Glutamatergic neuron (in vitro differentiated cells): ENCODE measurements around the gene GSN. TPM values are rescaled to one million over a fixed set of nuclear protein-coding genes. Genes with fewer than 3 reads are reported as not detected.

Experiments used
- DNase-seq: peaks from one replicate; pipeline ENCODE4 v3.0.0; 2022
- H3K27ac Mint-ChIP-seq: one replicate; pipeline ENCODE4 v1.8.0; 2020; ENCODE audit warnings: mild to moderate bottlenecking, mixed read lengths, inconsistent platforms; ENCODE audit not compliant: unreplicated experiment
- H3K27me3 Mint-ChIP-seq: one replicate; pipeline ENCODE4 v1.8.0; 2020; ENCODE audit warnings: mild to moderate bottlenecking, moderate library complexity, mixed read lengths, inconsistent platforms; ENCODE audit not compliant: unreplicated experiment
- H3K36me3 Mint-ChIP-seq: one replicate; pipeline ENCODE4 v1.8.0; 2020; ENCODE audit warnings: mild to moderate bottlenecking, mixed read lengths, inconsistent platforms; ENCODE audit not compliant: unreplicated experiment
- H3K4me1 Mint-ChIP-seq: one replicate; pipeline ENCODE4 v1.8.0; 2020; ENCODE audit warnings: mild to moderate bottlenecking, low read depth, mixed read lengths, inconsistent platforms; ENCODE audit not compliant: unreplicated experiment
- H3K4me3 Mint-ChIP-seq: one replicate; pipeline ENCODE4 v1.8.0; 2020; ENCODE audit warnings: mild to moderate bottlenecking, mixed read lengths, inconsistent platforms; ENCODE audit not compliant: unreplicated experiment
- H3K9me3 Mint-ChIP-seq: one replicate; pipeline ENCODE4 v1.8.0; 2020; ENCODE audit warnings: mild to moderate bottlenecking, moderate library complexity, mixed read lengths, inconsistent platforms; ENCODE audit not compliant: unreplicated experiment
- total RNA-seq: library from RNA; stranded (reverse); fragmentation: NEBNext Ultra II Directional; extraction: Animal tissue kit (Norgen Biotek cat#: 25700); gene quantifications from one replicate; pipeline ENCODE4 v1.2.1, GENCODE V29; 2021; ENCODE audit not compliant: unreplicated experiment
- TF ChIP-seq, protein P1 (sequence below): fragments of 200-600 bp; sonication (generic); IDR thresholded peaks from one replicate; pipeline ENCODE4 v1.5.0; 2021; ENCODE audit not compliant: partially characterized antibody, unreplicated experiment

GSN gene
- total RNA-seq, 1 donor from 2014 or later: 11.6 TPM

DNA sequence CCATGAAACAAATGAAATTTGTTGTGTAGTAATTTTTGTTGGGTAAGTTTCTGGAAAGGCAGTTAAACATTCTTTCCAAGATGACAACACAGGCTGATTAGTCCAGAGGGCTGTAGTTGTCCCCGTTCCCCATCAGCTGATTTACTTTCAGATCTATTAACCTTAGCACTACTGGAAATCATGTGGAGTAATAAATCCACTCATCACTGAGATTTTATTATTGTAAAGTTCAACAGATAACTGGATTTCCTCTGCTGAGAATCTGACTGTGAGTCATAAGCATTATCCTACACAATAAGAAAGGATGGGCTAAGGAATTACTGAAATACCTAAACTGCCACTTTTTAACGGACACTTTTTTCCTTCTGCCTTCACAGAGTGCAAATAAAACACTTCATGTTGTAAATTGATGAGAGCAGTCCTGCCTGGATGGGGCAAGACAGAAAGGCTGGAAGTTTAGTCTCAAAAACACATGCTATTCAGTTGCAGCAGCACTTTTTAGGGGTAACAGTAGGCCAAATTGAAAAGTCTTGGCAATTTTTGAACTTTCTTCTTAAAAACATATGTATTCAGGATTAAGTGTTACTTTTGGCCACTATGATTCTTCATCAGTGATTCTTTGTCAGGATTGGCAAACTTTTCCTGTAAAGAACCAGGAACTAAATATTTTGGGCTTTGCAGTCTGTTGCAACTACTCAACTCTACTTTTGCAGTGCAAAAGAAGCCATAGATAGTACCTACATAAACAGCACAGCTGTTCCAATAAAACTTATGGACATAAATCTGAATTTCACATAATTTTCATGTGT is 95.1 kb downstream of the GSN start:
- no peaks in the 10 kb centered on the region for H3K36me3 Mint-ChIP-seq
- no peaks in the 10 kb centered on the region for H3K4me1 Mint-ChIP-seq
- no peaks in the 10 kb centered on the region for H3K27me3 Mint-ChIP-seq
- TF ChIP-seq, protein P1, sequence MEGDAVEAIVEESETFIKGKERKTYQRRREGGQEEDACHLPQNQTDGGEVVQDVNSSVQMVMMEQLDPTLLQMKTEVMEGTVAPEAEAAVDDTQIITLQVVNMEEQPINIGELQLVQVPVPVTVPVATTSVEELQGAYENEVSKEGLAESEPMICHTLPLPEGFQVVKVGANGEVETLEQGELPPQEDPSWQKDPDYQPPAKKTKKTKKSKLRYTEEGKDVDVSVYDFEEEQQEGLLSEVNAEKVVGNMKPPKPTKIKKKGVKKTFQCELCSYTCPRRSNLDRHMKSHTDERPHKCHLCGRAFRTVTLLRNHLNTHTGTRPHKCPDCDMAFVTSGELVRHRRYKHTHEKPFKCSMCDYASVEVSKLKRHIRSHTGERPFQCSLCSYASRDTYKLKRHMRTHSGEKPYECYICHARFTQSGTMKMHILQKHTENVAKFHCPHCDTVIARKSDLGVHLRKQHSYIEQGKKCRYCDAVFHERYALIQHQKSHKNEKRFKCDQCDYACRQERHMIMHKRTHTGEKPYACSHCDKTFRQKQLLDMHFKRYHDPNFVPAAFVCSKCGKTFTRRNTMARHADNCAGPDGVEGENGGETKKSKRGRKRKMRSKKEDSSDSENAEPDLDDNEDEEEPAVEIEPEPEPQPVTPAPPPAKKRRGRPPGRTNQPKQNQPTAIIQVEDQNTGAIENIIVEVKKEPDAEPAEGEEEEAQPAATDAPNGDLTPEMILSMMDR: no peak
- no peaks in the 10 kb centered on the region for H3K9me3 Mint-ChIP-seq
- H3K4me3 Mint-ChIP-seq: no peak overlapping the region
- DNase-seq: no peak
- no peak overlapping the region for H3K27ac Mint-ChIP-seq

DNA sequence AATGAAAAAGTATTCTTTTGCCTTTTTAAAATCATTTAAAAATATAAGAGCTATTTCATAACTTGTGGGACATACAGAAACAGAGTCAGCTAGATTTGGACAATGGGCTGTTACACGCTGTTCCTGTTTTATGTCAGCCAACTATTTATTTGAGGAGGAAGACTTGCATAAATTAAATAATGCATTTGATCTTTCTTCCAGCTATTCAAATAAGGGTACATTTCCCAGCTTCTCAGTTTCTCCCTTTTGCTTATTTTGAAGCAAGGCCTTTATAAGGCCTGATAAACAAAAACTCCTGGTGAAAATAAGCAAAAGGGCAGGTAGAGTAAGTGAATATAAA is 95.6 kb downstream of the GSN start:
- no peaks in the 10 kb centered on the region for H3K36me3 Mint-ChIP-seq
- H3K4me3 Mint-ChIP-seq: no peak overlapping the region
- H3K9me3 Mint-ChIP-seq: no peaks in the 10 kb centered on the region
- TF ChIP-seq, protein P1: no peak
- no peak overlapping the region for H3K27ac Mint-ChIP-seq
- no peak for DNase-seq
- no peaks in the 10 kb centered on the region for H3K27me3 Mint-ChIP-seq
- no peaks in the 10 kb centered on the region for H3K4me1 Mint-ChIP-seq

DNA sequence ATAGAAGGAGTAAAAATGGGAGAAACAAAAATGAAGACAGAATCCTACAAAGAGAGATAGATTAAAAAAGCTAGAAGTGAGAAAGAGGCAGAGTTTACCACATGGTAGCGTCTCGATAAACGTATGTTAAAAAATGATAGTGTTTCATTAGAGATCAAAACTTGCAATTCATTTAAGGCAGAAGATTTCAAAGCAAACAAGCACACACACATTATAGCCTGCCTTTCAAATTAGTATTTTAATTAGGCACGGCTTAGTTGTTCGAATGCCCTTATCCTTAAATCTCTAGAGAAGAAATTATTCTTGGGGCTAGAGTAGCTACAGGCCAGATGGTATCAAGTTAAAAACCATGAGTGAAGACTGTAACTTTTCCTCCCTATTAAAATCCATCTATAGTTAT is 96.1 kb downstream of the GSN start:
- no peaks in the 10 kb centered on the region for H3K4me1 Mint-ChIP-seq
- H3K4me3 Mint-ChIP-seq: no peak overlapping the region
- no peak overlapping the region for H3K27ac Mint-ChIP-seq
- TF ChIP-seq, protein P1: no peak
- no peaks in the 10 kb centered on the region for H3K9me3 Mint-ChIP-seq
- no peaks in the 10 kb centered on the region for H3K36me3 Mint-ChIP-seq
- no peaks in the 10 kb centered on the region for H3K27me3 Mint-ChIP-seq
- DNase-seq: no peak

DNA sequence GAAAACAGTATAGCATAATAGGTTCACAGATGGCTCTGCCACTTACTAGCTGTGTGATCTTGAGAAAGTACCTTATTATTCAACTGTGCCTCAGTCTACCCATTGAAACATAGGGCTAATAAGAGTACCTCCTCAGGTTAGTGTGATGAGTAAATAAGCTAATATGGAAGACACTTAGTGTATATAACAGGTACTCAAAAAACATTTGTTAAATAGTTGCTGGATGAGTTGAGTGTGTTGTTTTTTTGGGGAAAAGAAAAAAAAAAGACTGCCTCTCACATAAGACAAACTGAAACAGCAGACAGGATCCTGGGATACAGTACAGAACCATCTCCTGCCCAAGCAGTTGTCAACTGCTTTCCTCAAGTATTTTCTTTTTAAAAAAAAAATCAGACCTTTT is 96.9 kb downstream of the GSN start:
- Mint-ChIP-seq H3K36me3 (no peaks in the 10 kb centered on the region), H3K27ac (no peak overlapping the region), H3K9me3 (no peaks in the 10 kb centered on the region), H3K27me3 (no peaks in the 10 kb centered on the region), H3K4me1 (no peaks in the 10 kb centered on the region), H3K4me3 (no peak overlapping the region)
- TF ChIP-seq, protein P1: no peak
- no peak for DNase-seq

DNA sequence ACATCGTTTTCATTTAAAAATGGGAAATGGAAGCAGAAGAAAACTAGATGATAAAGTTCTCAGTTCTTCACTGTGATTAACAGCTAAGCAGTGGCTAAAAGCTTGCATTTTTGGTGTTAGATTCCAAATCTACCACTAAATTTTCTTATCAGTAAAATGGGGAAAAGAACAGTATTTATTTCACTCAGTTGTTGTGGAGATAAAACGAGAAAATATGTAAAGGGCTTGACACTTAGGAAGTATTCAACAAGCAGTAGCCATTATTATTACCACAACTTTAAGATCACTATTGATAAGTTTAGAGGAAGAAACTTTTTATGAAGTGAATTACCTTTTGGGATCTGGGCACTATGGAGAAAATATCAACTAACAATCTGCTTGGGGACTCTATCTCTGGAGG is 97.6 kb downstream of the GSN start:
- Mint-ChIP-seq H3K4me3 (no peak overlapping the region), H3K36me3 (no peaks in the 10 kb centered on the region), H3K4me1 (no peaks in the 10 kb centered on the region), H3K27ac (no peak overlapping the region), H3K9me3 (no peaks in the 10 kb centered on the region), H3K27me3 (peaks cover 2% of the 10 kb centered on the region)
- no peak for DNase-seq
- TF ChIP-seq, protein P1: no peak
